H9 (cell line): ENCODE data around the gene SPIRE2. TPM values are rescaled to one million over a fixed set of nuclear protein-coding genes. Genes with fewer than 3 reads are reported as not detected.

Experiments
- DNase-seq: peaks from one replicate; pipeline ENCODE4 v3.0.0-alpha.2; 2017
- H2AFZ ChIP-seq: one replicate; pipeline ENCODE4 v1.6.1; 2013; ENCODE audit warnings: mild to moderate bottlenecking, low read length, control low read depth, moderate library complexity
- H2AK5ac ChIP-seq: 2 replicates; pipeline ENCODE4 v1.6.1; 2013; ENCODE audit warnings: low read length, control low read depth, mixed read lengths; ENCODE audit not compliant: insufficient read length
- H2BK120ac ChIP-seq: one replicate; pipeline ENCODE4 v1.6.1; 2013; ENCODE audit warnings: low read depth, mild to moderate bottlenecking, low read length, control low read depth, inconsistent platforms; ENCODE audit not compliant: poor library complexity, severe bottlenecking
- H2BK12ac ChIP-seq: 2 replicates; pipeline ENCODE4 v1.6.1; 2013; ENCODE audit warnings: low read length, control low read depth, mixed read lengths, low read depth; ENCODE audit not compliant: insufficient read length
- H2BK15ac ChIP-seq: 2 replicates; pipeline ENCODE4 v1.6.1; 2013; ENCODE audit warnings: low read depth, low read length, control low read depth
- H2BK20ac ChIP-seq: one replicate; pipeline ENCODE4 v1.6.1; 2013; ENCODE audit warnings: low read depth, mild to moderate bottlenecking, low read length, control low read depth, inconsistent platforms; ENCODE audit not compliant: poor library complexity, severe bottlenecking
- H2BK5ac ChIP-seq: 2 replicates; pipeline ENCODE4 v1.6.1; 2013; ENCODE audit warnings: low read length, control low read depth, mixed read lengths; ENCODE audit not compliant: insufficient read length
- H3K14ac ChIP-seq: 2 replicates; pipeline ENCODE4 v1.6.1; 2013; ENCODE audit warnings: low read length, control low read depth; ENCODE audit not compliant: insufficient read depth
- H3K18ac ChIP-seq: 2 replicates; pipeline ENCODE4 v1.6.1; 2013; ENCODE audit warnings: low read depth, mild to moderate bottlenecking, mixed read lengths, low read length, control low read depth; ENCODE audit not compliant: insufficient read length
- H3K23ac ChIP-seq: 2 replicates; pipeline ENCODE4 v1.6.1; 2013; ENCODE audit warnings: low read length, control low read depth, mixed read lengths, low read depth; ENCODE audit not compliant: insufficient read length
- H3K23me2 ChIP-seq: 2 replicates; pipeline ENCODE4 v1.6.1; 2013; ENCODE audit warnings: low read depth, mild to moderate bottlenecking, mixed read lengths, low read length, control low read depth; ENCODE audit not compliant: insufficient read length, poor library complexity, severe bottlenecking
- H3K27ac ChIP-seq: 2 replicates; pipeline ENCODE4 v1.5.1; 2013; ENCODE audit warnings: low read length, control low read depth, mixed read lengths, low read depth; ENCODE audit not compliant: insufficient read length
- H3K27me3 ChIP-seq: 2 replicates; pipeline ENCODE4 v1.6.1; 2013; ENCODE audit warnings: low read length, control low read depth, inconsistent platforms; ENCODE audit not compliant: insufficient read depth
- H3K4ac ChIP-seq: 2 replicates; pipeline ENCODE4 v1.6.1; 2013; ENCODE audit warnings: low read depth, mild to moderate bottlenecking, control low read depth, inconsistent platforms, low read length, moderate library complexity
- H3K4me1 ChIP-seq: 2 replicates; pipeline ENCODE4 v1.6.1; 2013; ENCODE audit warnings: low read length, control low read depth, inconsistent platforms; ENCODE audit not compliant: insufficient read depth
- H3K4me2 ChIP-seq: 2 replicates; pipeline ENCODE4 v1.6.1; 2013; ENCODE audit warnings: low read length, control low read depth, mixed read lengths; ENCODE audit not compliant: insufficient read length, insufficient read depth
- H3K56ac ChIP-seq: 2 replicates; pipeline ENCODE4 v1.6.1; 2013; ENCODE audit warnings: low read depth, mild to moderate bottlenecking, mixed read lengths, low read length, control low read depth; ENCODE audit not compliant: insufficient read length
- H3K79me1 ChIP-seq: 2 replicates; pipeline ENCODE4 v1.6.1; 2013; ENCODE audit warnings: low read depth, mild to moderate bottlenecking, moderate library complexity, low read length, control low read depth, inconsistent platforms; ENCODE audit not compliant: insufficient read depth, poor library complexity, severe bottlenecking
- H3K79me2 ChIP-seq: 2 replicates; pipeline ENCODE4 v1.6.1; 2013; ENCODE audit warnings: low read length, control low read depth, inconsistent platforms; ENCODE audit not compliant: insufficient read depth
- H3K9ac ChIP-seq: 2 replicates; pipeline ENCODE4 v1.6.1; 2013; ENCODE audit warnings: low read length, control low read depth, mixed read lengths; ENCODE audit not compliant: insufficient read length; ENCODE audit errors: extremely low read depth
- H3K9me3 ChIP-seq: one replicate; pipeline ENCODE4 v1.6.1; 2013; ENCODE audit warnings: low read depth, low read length, inconsistent platforms; ENCODE audit not compliant: control insufficient read depth
- H3T11ph ChIP-seq: one replicate; pipeline ENCODE4 v1.6.1; 2013; ENCODE audit warnings: mild to moderate bottlenecking, low read length, control low read depth, inconsistent platforms
- H4K20me1 ChIP-seq: one replicate; pipeline ENCODE4 v1.6.1; 2013; ENCODE audit not compliant: control insufficient read depth, insufficient read length, insufficient read depth
- H4K5ac ChIP-seq: 2 replicates; pipeline ENCODE4 v1.6.1; 2013; ENCODE audit warnings: low read depth, mild to moderate bottlenecking, mixed read lengths, low read length, control low read depth; ENCODE audit not compliant: insufficient read length
- H4K8ac ChIP-seq: replicated peaks from 2 replicates; pipeline ENCODE4 v1.6.1; 2013; ENCODE audit warnings: low read length, control low read depth, mixed read lengths, low read depth; ENCODE audit not compliant: insufficient read length
- H4K91ac ChIP-seq: 2 replicates; pipeline ENCODE4 v1.6.1; 2013; ENCODE audit warnings: low read depth, mild to moderate bottlenecking, moderate library complexity, mixed read lengths, low read length, control low read depth; ENCODE audit not compliant: insufficient read length
- H3K27ac Mint-ChIP-seq, 3 experiments: 2 replicates in 2 of 3; 3 replicates in 1 of 3; pipeline ENCODE4 v1.8.0; 2020 to 2021; ENCODE audit warnings: mixed read lengths in 3 of 3, mild to moderate bottlenecking in 1 of 3, moderate library complexity in 1 of 3
- H3K27me3 Mint-ChIP-seq: 2 replicates; pipeline ENCODE4 v1.8.0; 2021; ENCODE audit warnings: low read depth, mild to moderate bottlenecking, moderate library complexity, mixed read lengths
- H3K36me3 Mint-ChIP-seq, 3 experiments: 2 replicates in 2 of 3; 3 replicates in 1 of 3; pipeline ENCODE4 v1.8.0; 2020 to 2021; ENCODE audit warnings: low read depth in 3 of 3, mixed read lengths in 3 of 3; ENCODE audit not compliant: insufficient read depth in 1 of 3
- H3K4me1 Mint-ChIP-seq, 2 experiments: 2 replicates each; pipeline ENCODE4 v1.8.0; 2020; ENCODE audit warnings: mixed read lengths in 2 of 2
- H3K4me3 Mint-ChIP-seq, 2 experiments: 2 replicates in 1 of 2; 3 replicates in 1 of 2; pipeline ENCODE4 v1.8.0; 2020 to 2021; ENCODE audit warnings: mild to moderate bottlenecking in 2 of 2, mixed read lengths in 2 of 2, moderate library complexity in 1 of 2
- H3K9me3 Mint-ChIP-seq, 2 experiments: 2 replicates in 1 of 2; 3 replicates in 1 of 2; pipeline ENCODE4 v1.8.0; 2020; ENCODE audit warnings: mild to moderate bottlenecking in 2 of 2, mixed read lengths in 2 of 2, moderate library complexity in 1 of 2
- WGBS: extraction: QIAGEN DNeasy Blood & Tissue Kit; methylation state at CpG from one replicate; pipeline ENCODE4 v1.1.7; 2013; ENCODE audit warnings: missing lambda C conversion rate, low lambda C conversion rate, mixed read lengths; ENCODE audit not compliant: insufficient read length; ENCODE audit errors: extremely low coverage; 5-methylcytosine and 5-hydroxymethylcytosine counted together
- total RNA-seq: library from RNA; stranded (reverse); gene quantifications from 2 replicates; pipeline ENCODE4 v1.2.1, GENCODE V29; 2021
- TF ChIP-seq, protein P1 (sequence below): fragments of 200-600 bp; sonication (generic); conservative IDR thresholded peaks from 3 replicates; pipeline ENCODE4 v1.8.0; 2021; ENCODE audit warnings: antibody characterized with exemption, mild to moderate bottlenecking

The SPIRE2 gene
- total RNA-seq, 1 experiment from 2014 or later = 6.9 TPM

DNA sequence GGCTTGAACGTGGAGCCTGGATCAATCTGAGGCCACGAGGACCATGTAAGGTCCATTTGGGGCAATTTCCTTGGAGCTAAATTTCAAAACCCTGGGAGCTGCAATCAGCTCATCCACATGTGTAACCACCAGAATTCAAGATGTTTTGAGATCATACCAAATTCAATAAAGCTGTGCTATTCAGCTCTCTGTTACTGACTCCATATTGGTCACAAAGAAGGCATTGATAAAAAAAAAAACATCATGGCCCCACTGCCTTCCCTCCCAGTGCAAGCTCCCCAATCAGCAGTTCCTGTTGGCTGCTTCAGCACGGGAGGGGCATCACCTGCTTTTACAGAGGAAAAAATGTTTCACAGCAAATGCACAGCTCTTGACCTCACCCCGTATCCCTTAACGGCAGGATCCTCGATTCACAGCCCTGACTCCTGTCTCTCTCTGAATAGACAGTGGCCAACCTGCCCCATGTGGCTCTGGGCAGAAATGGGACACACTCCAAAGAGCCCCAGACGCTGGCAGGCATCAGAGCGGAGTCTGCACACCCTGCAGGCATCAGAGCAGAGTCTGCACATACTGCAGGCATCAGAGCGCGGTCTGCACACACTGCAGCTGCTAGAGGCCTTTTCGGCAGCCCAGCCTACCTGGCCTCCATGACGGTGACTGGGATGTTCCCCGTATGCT lies 48.9 kb upstream of the SPIRE2 start:
- Histone ChIP-seq H3K9me3 (no peaks in the 10 kb centered on the region), H4K8ac (no peak overlapping the region), H2AK5ac (no peak overlapping the region), H3K9ac (no peak overlapping the region), H2BK20ac (no peak overlapping the region), H4K91ac (no peak overlapping the region), H2BK12ac (no peak overlapping the region), H3K23ac (no peak overlapping the region), H3K79me2 (no peaks in the 10 kb centered on the region), H2BK120ac (no peak overlapping the region), H3K23me2 (peaks cover 2% of the 10 kb centered on the region), H3K56ac (no peak overlapping the region), H3K27me3 (no peaks in the 10 kb centered on the region), H2BK5ac (no peak overlapping the region), H4K20me1 (peaks cover 2% of the 10 kb centered on the region), H3K18ac (no peak overlapping the region), H3K79me1 (no peaks in the 10 kb centered on the region), H3K4ac (no peak overlapping the region), H3T11ph (no peak overlapping the region), H2AFZ (no peak overlapping the region), H4K5ac (no peak overlapping the region), H3K4me1 (no peaks in the 10 kb centered on the region), H3K4me2 (no peak overlapping the region), H2BK15ac (no peak overlapping the region), H3K14ac (no peak overlapping the region), H3K27ac (no peak overlapping the region)
- peaks cover 11 to 13% of the 10 kb centered on the region in 2 experiments; a peak in 3 of 4 replicates for H3K4me1 Mint-ChIP-seq
- TF ChIP-seq, protein P1, sequence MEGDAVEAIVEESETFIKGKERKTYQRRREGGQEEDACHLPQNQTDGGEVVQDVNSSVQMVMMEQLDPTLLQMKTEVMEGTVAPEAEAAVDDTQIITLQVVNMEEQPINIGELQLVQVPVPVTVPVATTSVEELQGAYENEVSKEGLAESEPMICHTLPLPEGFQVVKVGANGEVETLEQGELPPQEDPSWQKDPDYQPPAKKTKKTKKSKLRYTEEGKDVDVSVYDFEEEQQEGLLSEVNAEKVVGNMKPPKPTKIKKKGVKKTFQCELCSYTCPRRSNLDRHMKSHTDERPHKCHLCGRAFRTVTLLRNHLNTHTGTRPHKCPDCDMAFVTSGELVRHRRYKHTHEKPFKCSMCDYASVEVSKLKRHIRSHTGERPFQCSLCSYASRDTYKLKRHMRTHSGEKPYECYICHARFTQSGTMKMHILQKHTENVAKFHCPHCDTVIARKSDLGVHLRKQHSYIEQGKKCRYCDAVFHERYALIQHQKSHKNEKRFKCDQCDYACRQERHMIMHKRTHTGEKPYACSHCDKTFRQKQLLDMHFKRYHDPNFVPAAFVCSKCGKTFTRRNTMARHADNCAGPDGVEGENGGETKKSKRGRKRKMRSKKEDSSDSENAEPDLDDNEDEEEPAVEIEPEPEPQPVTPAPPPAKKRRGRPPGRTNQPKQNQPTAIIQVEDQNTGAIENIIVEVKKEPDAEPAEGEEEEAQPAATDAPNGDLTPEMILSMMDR = no peak
- H3K4me3 Mint-ChIP-seq = no peak overlapping the region
- no peak for DNase-seq
- no peaks in the 10 kb centered on the region for H3K27me3 Mint-ChIP-seq
- no peaks in the 10 kb centered on the region for H3K9me3 Mint-ChIP-seq
- WGBS = no CpG with 5 or more reads among the region's 13 CpGs
- H3K36me3 Mint-ChIP-seq = peaks cover 48 to 80% (median 64%) of the 10 kb centered on the region in 3 experiments
- peak overlapping the region in 2 of 3 experiments; percentile 90 to 92; a peak in 4 of 7 replicates for H3K27ac Mint-ChIP-seq
